Lower leg skin (tissue), 4 donors: ENCODE data around the gene CHKA. TPM values are rescaled to one million over a fixed set of nuclear protein-coding genes. Genes with fewer than 3 reads are reported as not detected.

ENCODE experiments used
- DNase-seq, 2 donors: peaks; one replicate each; pipeline ENCODE4 v3.0.0-alpha.2; 2019; ENCODE audit warnings: low spot score in 2 of 2
- H3K4me3 ChIP-seq: fragments of 200-600 bp; sonication (generic); 2 replicates; pipeline ENCODE4 v1.5.1; 2017; ENCODE audit warnings: mild to moderate bottlenecking, low read depth; ENCODE audit not compliant: poor library complexity, severe bottlenecking
- CTCF ChIP-seq, 3 donors: fragments of 450-650 bp; IDR thresholded peaks; one replicate each; pipeline ENCODE4 v1.5.1; 2016; ENCODE audit warnings: antibody characterized with exemption in 3 of 3, mild to moderate bottlenecking in 3 of 3, moderate library complexity in 2 of 3
- POLR2A ChIP-seq, 2 donors: fragments of 450-650 bp; IDR thresholded peaks; one replicate each; pipeline ENCODE4 v1.6.1; 2016 to 2017; ENCODE audit warnings: antibody characterized with exemption in 2 of 2, mild to moderate bottlenecking in 1 of 2, moderate library complexity in 1 of 2
- WGBS, 2 donors: methylation state at CpG; one replicate each; pipeline ENCODE4 v1.1.5; 2018; 5-methylcytosine and 5-hydroxymethylcytosine counted together
- intact Hi-C: fragments of 100-400 bp; cut with DNase I; formaldehyde crosslinking; loops from one replicate; pipeline ENCODE4 v1.15.0; 2023; ENCODE audit warnings: low total_unique reads
- total RNA-seq, 4 donors: library from RNA; depleted of rRNA; stranded (reverse); fragments of >200 nt; gene quantifications; one replicate each; pipeline ENCODE4 v1.1.0, GENCODE V29; 2016

The CHKA gene
- total RNA-seq, 4 donors from 2014 or later: 5.9 to 15.6 (median 13.1) TPM

GRCh38 chr11:68036141-68036716, 85.0 kb downstream of the CHKA start:
- WGBS, 2 donors: 81 to 82% methylated on average over 8 to 26 of the region's 27 CpGs
- H3K4me3 ChIP-seq: no peak overlapping the region
- no peak for DNase-seq
- TF ChIP-seq POLR2A (IDR thresholded peaks at IDR 0.05) (no peak), CTCF (IDR thresholded peaks at IDR 0.05) (no peak)
- intact Hi-C loops: no loop called here

- 90 to 94% methylated on average over 13 of the region's 13 CpGs for WGBS, 2 donors
- intact Hi-C loops: no loop called here
- no peak overlapping the region for H3K4me3 ChIP-seq
- no peak for TF ChIP-seq CTCF (IDR thresholded peaks at IDR 0.05)
- no peak for TF ChIP-seq POLR2A (IDR thresholded peaks at IDR 0.05)
- DNase-seq: no peak
Measured at GRCh38 chr11:68035266-68035876, 85.8 kb downstream of the CHKA start.

DNA sequence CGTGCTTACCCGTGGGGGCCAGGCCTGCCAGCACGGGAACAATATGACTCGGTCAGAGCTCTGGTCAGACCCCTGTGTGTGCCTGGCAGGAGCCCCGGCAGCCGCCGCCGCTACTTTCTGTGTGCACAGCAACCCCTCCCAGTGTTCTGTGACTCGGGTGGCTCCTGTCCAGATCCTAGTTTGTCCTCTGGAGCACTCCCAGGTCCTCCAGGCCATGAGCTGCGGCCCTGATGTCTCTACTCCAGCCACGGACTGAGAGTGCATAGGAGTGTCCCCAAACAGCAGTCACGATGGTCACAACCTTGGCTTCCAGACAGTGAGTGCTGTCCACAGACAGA, 87.5 kb downstream of the CHKA start:
- intact Hi-C loops: no loop called here
- no peak overlapping the region for H3K4me3 ChIP-seq
- DNase-seq: no peak
- WGBS, 2 donors: 78 to 84% methylated on average over 11 to 12 of the region's 12 CpGs
- no peak for TF ChIP-seq CTCF (IDR thresholded peaks at IDR 0.05)
- no peak for TF ChIP-seq POLR2A (IDR thresholded peaks at IDR 0.05)

- DNase-seq: no peak
- no peak for TF ChIP-seq CTCF (IDR thresholded peaks at IDR 0.05)
- TF ChIP-seq POLR2A (IDR thresholded peaks at IDR 0.05): no peak
- no peak overlapping the region for H3K4me3 ChIP-seq
- 86 to 89% methylated on average over 18 to 29 of the region's 29 CpGs for WGBS, 2 donors
- intact Hi-C loops: no loop called here
Measured at GRCh38 chr11:68032997-68033707, 88.0 kb downstream of the CHKA start.

DNA sequence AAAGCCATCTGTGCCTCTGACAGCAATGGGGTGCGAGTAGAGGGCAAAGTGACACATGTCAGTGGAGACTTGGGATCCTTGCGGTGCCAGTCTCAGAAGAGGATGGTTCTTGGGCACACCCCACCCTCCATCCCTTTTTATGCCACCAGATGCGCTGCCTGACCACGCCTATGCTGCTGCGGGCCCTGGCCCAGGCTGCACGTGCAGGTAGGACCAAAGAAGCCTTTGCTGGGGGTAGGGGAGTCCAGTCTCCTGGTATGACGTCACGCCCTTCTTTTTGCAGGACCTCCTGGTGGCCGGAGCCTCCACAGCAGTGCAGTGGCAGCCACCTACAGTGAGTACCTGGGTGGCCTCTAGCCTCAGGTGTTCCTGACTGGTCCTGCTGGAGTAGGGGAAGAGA, 89.2 kb downstream of the CHKA start:
- no peak overlapping the region for H3K4me3 ChIP-seq
- intact Hi-C loops: no loop called here
- TF ChIP-seq POLR2A (IDR thresholded peaks at IDR 0.05): no peak
- no peak for TF ChIP-seq CTCF (IDR thresholded peaks at IDR 0.05)
- DNase-seq: no peak
- WGBS, 2 donors: 72 to 85% methylated on average over 7 of the region's 9 CpGs
